SK-N-MC (cell line): Measurements from ENCODE around the gene SPAG4.

Experiments used
- EZH2 ChIP-seq: fragments of 200-600 bp; sonication (generic); IDR thresholded peaks from one replicate; pipeline ENCODE4 v1.6.1; 2017; ENCODE audit warnings: antibody characterized with exemption
- FOXP2 ChIP-seq: optimal IDR thresholded peaks from 2 replicates; pipeline ENCODE3; 2011; ENCODE audit warnings: mild to moderate bottlenecking, moderate library complexity; ENCODE audit not compliant: insufficient read depth; ENCODE audit errors: extremely low read length, control extremely low read depth
- POLR2AphosphoS5 ChIP-seq: IDR thresholded peaks from 2 replicates; pipeline ENCODE4 v1.6.1; 2012; ENCODE audit warnings: mild to moderate bottlenecking, low read depth, low read length, borderline replicate concordance

- no peak for TF ChIP-seq POLR2AphosphoS5
- no peak for TF ChIP-seq EZH2
- TF ChIP-seq FOXP2 = no peak
These were observed 15.9 kb upstream of the SPAG4 start for GRCh38 chr20:35599776-35600120.
